GM12891 (cell line): ENCODE results near the gene B3GALT4.

Source experiments
- PAX5 ChIP-seq: IDR thresholded peaks from 2 replicates; pipeline ENCODE4 v1.6.1; 2011; ENCODE audit warnings: low read length, moderate library complexity, mild to moderate bottlenecking; ENCODE audit not compliant: insufficient read depth, severe bottlenecking
- POLR2A ChIP-seq: IDR thresholded peaks from 2 replicates; pipeline ENCODE4 v1.6.1; 2011; ENCODE audit warnings: low read depth, low read length, control low read depth
- POLR2AphosphoS5 ChIP-seq: IDR thresholded peaks from 2 replicates; pipeline ENCODE4 v1.6.1; 2011; ENCODE audit warnings: low read depth, low read length, control low read depth
- POU2F2 ChIP-seq: IDR thresholded peaks from 2 replicates; pipeline ENCODE4 v1.6.1; 2011; ENCODE audit warnings: low read depth, mild to moderate bottlenecking, control low read depth, low read length, moderate library complexity
- SPI1 ChIP-seq: IDR thresholded peaks from 2 replicates; pipeline ENCODE4 v1.6.1; 2011; ENCODE audit warnings: low read depth, low read length, control low read depth
- TAF1 ChIP-seq: IDR thresholded peaks from 2 replicates; pipeline ENCODE4 v1.6.1; 2011; ENCODE audit warnings: low read depth, low read length, control low read depth

GRCh38 chr6:33279971-33280511 is 3.1 kb downstream of the B3GALT4 start:
- TF ChIP-seq PAX5 = no peak
- TF ChIP-seq POLR2A = no peak; the same call in 1 of the 2 replicates
- no peak for TF ChIP-seq POLR2AphosphoS5
- TF ChIP-seq SPI1 = no peak
- TF ChIP-seq TAF1 = no peak
- TF ChIP-seq POU2F2 = no peak
